Stimulated activated CD4-positive, alpha-beta T cell treated with anti-CD3 and anti-CD28 coated beads, Interleukin-4, amount 100 ng/mL, for 24 hours (primary cell): Measurements from ENCODE around the gene GTF2B.
"Not testable (repeated sequence)": the region's sequence is repeated elsewhere in the genome, so short reads cannot be mapped to it uniquely, and the experiment has no call there.

Experiments
- DNase-seq: peaks from one replicate; pipeline ENCODE4 v3.0.0-alpha.2; 2020

The GTF2B gene

DNA sequence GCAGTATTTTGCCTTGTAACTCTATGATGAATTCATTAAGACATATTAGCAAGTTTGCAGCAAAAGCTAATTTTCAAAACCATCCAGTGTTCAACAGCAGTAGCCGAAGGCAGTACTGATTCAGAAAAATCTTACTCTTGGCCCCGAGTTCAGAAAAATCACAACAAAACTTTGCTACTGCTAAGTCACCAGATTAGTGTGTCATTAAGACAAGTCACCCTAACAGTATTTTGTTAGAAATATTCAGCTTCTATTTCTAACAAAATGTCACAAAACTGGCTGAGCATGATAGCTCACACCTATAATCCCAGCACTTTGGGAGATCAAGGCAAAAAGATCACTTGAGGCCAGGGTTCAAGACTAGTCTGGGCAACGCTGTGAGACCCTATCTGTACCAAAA lies 8.2 kb downstream of the GTF2B start:
- DNase-seq: no peak

DNA sequence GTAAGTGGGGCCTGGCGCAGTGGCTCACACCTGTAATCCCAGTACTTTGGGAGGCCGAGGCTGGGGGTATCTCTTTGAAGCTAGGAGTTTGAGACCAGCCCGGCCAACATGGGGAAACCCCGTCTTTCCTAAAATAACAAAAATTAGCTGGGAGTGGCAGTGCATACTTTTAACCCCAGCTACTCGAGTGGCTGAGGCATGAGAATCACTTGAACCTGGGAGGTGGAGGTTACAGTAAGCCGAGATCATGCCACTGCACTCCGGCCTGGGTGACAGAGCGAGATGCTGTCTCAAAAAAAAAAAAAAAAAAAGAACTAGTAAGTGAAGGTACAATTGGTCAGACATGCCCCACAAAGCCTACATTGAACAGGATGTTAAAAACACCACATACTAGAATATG lies 10.7 kb downstream of the GTF2B start:
- DNase-seq: not testable (repeated sequence)

DNA sequence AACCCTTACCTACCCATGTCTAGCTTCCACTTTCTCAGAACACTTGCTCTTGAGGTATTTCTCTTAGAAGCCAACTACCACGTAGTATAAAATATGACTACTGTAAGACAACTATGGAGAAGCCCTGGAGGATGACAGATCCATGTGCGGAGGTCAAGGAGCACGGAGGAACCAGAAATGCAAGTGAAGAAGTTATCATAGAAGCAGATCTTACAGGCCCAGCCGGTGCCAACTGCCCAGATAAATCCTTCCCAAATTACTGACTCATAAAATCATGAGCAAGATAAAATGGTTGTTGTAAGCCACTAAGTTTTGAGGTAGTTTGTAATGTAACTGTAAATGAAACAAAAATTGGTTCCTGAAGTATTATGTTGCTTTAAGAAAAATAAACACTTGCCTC lies 12.6 kb downstream of the GTF2B start:
- no peak for DNase-seq

DNA sequence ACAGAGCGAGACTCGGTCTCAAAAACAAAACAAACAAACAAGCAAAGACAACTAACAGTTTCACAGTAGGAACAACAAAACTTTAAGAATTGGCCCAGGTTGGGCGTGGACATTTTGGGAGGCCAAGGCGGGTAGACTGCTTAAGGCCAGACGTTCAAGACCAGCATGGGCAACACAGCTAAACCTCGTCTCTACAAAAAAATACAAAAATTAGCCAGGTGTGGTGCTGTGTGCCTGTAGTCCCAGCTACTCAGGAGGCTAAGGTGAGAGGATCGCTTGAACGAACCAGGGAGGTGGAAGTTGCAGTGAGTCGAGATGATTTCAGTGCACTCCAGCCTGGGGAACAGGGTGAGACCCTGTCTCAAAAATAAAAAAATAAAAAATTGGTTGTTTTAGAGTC lies 13.5 kb downstream of the GTF2B start:
- DNase-seq: no peak

DNA sequence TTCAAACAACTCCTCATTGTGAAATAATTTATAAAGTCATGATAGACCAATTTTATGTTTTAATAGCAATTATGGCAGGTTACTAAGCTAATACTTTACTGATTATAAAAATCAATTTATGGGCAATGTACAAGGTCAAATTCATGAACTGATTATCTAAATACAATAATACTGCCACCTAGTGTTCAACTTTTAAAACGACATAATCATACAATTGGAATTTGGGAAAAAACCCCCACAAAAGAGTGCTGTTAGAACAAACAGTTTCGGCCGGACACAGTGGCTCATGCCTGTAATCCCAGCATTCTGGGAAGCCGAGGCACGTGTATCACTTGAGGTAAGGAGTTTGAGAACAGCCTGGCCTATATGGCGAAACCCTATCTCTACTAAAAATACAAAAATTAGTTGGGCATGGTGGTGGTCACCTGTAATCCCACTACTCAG lies 14.0 kb downstream of the GTF2B start:
- DNase-seq: no peak

DNA sequence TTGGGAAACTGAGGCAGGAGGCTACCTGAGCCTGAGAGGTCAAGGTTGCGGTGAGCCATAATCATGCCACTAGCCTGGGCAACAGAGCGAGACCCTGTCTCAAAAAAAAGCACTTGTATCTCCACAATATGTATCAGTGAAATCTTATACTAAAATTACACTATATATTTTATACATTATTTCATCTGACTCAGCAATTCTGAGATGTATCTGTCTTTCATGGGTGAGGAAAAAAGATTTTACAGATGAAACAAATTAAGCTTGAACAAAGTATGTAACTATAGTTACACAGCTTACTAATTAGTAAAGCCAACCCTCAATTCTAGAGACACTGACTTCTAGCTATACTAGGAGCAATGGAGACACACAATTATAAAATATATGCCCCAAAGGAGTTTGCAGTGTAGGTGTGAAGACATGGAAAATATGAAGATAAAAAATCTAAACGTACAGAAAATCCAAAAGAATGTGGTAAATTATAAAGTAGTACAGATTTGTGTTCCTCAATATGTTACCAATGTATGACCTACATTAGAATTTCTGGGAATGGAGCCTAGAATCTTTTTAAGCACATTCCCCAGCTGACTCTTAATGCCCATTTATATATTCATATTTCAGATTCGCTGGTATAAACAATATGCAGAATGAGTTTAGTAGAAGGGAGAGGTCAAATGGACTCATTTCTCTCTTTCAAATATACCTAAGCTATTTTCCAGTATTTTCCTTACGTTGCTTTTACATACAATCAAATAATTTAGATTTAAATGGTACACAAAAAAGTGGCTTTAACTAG lies 14.6 kb downstream of the GTF2B start:
- no peak for DNase-seq

DNA sequence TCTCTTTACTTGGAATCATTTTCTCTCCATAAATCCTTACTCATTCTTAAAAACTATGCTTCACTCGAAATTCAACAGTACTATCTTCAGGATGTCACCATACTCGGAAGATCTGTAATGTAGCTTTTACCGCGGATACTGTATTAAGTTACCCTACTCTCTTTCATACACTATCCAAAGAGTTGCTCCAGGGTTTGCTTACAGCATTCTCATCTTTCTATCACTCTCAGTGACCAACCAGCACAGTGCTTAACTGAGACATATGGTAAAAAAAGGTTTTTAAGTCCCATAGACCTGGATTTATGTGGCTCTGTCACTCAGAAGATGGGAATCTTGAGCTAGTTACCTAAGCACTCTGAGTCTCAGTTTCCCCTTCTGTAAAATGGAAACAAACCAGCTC lies 15.8 kb downstream of the GTF2B start:
- DNase-seq: no peak

DNA sequence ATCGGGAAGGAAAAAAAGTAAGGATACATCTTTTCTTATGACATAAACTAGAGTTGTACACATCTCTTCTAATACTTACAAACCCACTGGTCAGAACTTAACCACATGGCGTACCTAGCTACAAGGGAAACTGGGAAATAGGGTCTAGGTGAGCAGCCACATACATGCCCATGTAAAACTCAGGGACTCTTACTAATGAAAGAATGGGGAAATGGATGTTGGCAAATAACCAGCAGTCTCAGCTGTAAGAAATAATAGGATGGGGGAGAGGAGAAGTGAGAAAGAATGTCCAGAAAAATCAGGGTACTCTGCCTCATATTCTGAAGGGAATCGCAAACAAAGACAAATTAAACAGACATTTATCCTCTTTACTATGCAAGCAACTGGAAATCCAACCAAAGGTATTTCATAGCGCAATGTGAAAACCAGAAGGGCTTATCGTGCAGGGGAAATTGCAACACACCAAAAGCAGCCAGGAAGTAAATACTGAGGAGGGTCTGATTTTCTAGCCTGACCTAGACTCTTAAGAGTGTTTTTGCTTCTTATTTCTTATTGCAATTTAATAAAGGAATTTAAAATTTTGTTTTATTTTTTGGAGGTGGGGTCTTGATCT lies 17.5 kb downstream of the GTF2B start:
- DNase-seq: no peak

DNA sequence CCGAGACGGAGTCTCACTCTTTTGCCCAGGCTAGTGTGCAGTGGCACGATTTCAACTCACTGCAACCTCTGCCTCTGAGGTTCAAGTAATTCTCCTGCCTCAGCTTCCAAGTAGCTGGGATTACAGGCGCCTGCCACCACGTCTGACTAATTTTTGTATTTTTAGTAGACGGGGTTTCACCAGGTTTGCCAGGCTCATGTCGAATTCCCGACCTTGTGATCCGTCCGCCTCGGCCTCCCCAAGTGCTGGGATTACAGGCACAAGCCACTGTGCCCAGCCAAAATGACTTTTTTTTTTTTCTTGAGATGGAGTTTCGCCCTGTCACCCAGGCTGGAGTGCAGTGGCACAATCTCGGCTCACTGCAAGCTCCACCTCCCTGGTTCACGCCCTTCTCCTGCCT lies 21.7 kb downstream of the GTF2B start:
- DNase-seq: not testable (repeated sequence)

DNA sequence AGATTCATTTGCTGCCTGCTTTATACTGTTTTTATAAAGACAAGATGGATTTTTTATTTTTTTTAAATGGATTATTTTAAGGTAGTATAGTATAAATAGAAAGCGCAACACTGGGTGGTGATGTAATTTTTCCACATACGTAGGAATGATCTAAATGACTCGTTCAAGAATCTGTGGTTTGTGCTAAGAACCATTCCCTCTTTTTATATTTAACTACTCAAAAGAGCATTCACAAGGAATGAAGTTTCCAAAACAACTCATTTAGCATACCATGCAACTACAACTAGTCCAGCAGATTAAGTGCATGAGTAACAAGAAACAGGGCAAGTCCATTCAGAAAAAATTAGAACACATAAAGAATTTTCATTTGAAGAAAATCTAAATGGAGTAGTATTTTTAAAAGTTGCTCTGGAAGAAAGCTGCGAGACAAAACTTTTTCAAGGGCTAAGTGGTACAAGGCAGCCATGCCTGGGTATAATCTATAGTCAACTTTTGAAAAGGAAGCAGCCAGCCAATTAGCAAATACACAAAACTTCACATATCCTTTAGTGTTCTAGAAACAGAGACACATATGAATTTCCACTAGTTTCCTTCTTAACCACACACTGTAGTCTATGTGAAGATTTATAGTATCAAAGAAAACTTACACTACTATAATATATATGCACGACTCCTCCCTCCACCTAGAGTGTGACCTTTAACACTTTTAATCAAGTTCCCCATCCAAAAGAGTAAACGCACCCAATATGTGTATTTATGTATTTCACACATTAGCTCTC lies 23.4 kb downstream of the GTF2B start:
- no peak for DNase-seq

DNA sequence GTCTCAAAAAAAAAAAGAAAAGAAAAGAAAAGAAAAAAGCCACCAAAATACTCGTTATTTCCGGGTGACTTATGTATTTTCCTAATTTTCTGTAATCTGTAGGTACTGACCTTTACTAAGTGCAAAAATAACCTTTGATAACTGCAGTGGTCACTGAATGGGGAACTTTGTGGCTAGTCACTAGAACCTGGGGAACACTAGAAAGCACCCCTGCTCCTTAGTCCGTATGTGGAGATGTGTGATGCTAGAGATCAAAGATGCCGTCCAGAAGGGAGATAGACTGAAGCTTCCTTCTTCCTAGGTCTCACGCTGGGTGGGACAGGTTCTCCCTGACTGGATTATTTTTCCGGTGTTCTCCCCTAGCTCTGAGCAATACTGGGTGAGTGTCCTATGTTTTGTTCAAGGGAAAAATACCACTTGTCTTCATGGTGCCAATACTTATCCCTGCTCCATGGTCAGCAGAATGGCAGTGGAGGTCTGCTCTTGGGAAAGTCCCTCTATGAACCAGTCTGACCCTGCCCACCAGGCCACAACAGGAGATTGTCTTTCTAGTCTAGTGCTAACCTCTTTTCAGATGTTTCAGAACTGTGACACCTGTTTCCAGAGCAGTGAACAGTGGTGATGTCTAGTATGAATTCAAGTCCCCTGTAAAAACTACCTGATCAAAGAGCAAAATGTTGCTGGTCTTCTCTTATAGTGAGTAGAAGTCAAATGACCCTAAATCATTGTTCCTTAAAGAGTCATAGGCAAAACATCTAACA lies 39.9 kb downstream of the GTF2B start:
- DNase-seq: no peak

DNA sequence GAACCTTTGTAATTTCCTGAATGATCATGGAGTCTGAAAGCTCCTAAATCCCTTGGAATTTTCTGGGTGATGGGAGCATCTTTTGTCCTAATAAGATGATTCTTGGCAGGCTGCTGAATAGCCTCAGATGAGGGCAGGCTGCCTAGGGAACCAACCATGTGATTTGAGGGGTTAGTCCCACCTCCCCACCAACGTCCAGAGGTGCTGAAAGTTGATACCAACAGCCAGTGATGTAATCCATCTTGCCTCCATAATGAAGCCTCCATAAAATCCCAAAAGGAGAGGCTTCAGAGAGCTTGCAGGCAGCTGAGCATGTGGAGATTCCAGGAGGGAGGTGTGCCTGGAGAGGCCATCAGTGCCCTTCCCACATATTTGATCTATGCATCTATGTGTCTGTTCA lies 43.7 kb downstream of the GTF2B start:
- no peak for DNase-seq

DNA sequence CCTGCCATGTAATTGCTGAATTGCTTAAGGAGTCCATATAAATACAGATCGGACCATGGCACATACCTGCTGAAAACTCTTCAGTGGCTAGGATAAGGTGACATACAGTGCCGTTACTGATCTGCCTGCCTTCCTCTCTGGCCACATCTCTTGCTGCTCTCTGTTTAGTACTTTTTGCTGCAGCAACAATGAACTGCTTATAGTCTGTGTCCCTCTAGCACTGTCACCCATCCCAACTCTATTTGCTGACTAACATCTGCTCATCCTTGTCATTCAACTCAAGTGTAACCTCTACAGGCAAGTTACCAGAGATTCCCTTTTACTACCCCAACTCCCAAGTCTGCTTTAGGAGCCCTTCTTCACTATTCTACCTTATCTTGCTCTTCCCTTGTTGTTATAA lies 65.6 kb downstream of the GTF2B start:
- DNase-seq: no peak

DNA sequence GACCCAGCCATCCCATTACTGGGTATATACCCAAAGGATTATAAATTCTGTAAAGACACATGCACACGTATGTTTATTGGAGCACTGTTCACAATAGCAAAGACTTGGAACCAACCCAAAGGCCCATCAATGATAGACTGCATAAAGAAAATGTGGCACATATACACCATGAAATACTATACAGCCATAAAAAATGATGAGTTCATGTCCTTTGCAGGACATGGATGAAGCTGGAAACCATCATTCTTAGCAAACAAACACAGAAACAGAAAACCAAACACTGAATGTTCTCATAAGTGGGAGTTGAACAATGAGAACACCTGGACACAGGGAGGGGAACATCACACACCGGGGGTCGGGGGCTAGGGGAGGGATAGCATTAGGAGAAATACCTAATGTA lies 71.7 kb downstream of the GTF2B start:
- DNase-seq: not testable (repeated sequence)

DNA sequence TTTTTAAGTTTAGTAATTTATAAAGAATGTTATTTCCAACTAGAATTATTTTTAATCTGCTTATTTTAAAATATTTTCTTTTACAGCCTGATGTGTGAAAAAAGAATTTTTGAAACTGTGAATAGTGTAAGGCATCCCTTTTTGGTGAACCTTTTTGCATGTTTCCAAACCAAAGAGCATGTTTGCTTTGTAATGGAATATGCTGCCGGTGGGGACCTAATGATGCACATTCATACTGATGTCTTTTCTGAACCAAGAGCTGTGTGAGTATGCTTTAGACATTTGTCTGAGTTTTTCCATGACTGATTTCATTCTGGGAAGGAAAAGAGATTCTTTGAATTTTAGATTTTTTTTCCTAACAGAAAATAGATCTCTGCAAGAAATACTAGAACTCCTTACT lies 77.9 kb downstream of the GTF2B start:
- no peak for DNase-seq

DNA sequence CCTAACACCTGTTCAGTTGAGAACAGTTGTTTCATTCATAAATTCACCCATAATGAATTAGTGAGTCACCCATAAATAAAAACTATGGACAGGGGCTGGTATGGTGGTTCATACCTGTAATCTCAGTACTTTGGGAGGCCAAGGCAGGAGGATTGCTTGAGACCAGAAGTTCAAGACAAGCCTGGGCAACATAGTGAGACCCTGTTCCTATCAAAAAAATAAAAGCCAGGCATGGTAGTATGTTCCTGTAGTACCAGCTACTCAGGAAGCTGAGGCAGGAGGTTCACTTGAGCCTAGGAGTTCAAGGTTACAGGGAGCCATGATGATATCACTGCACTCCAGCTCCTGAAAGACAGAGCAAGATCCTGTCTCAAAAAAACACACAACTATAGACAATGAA lies 79.0 kb downstream of the GTF2B start:
- no peak for DNase-seq

DNA sequence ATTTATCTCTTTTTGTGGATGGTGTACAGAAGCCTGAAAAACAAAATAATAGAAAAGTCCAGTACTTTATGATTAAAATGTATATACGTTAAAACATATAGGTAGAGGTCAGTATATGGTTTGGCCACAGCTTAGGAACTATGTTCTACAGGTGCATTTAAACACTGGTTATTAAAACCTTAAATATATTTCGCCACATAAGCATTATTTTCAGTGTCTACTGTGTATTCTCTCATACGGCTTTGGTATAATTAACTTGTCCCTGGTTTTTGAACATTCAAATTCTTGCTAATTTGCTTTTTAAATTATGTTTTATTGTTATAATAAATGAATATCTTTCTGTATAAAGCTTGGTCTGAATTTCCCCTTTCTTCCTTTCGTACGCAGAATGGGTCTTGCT lies 87.9 kb downstream of the GTF2B start:
- DNase-seq: no peak

DNA sequence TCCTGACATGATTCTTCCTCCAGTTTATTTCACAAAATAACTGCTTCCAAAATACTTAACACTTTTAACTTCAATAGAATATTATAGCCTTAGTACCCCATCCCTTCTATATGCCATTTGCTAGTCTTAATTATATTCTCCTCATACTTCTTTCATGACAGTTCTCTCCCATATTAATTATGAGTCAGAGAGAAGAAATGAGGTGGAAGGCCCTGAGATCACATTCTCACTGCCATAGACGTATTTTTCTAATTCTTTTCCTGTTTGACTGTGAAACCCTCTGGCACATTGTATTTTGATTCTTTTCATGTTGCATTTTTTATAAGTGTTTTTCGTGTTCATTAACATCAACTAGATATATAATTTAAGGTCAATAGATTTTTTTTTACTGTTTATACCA lies 88.4 kb downstream of the GTF2B start:
- no peak for DNase-seq
